SK-N-SH (cell line): ENCODE results near the gene HIF1A. TPM values are rescaled to one million over a fixed set of nuclear protein-coding genes. Genes with fewer than 3 reads are reported as not detected.

Experiments
- CTCF ChIA-PET: fragments of 300-600, 350-600 bp; formaldehyde crosslinking; extraction: SDS; loops from one replicate; lab custom pipeline; 2021; lab: Yijun Ruan, JAX
- POLR2A ChIA-PET: fragments of 350-600 bp; sonication (Branson Sonifier 250); formaldehyde crosslinking; extraction: SDS; loops from one replicate; lab custom pipeline; 2020; ENCODE audit warnings: antibody characterized with exemption, inconsistent platforms; lab: Yijun Ruan, JAX
- DNase-seq: peaks from one replicate; pipeline ENCODE4 v3.0.0; 2012
- H2AFZ ChIP-seq: fragments of 200-600 bp; sonication (generic); 2 replicates; pipeline ENCODE4 v1.8.1; 2016; ENCODE audit warnings: antibody characterized with exemption, mild to moderate bottlenecking, low read depth
- H3F3A ChIP-seq: fragments of 200-600 bp; sonication (generic); replicated peaks from 2 replicates; pipeline ENCODE3; 2016; ENCODE audit warnings: antibody characterized with exemption, mild to moderate bottlenecking; ENCODE audit not compliant: insufficient read depth
- H3K27ac ChIP-seq, 2 experiments: fragments of 200-500 bp in 1 of 2; fragments of 200-600 bp in 1 of 2; sonication (Bioruptor generic) in 1 of 2; sonication (generic), shearing (Covaris generic) in 1 of 2; 2 replicates each; pipeline versions ENCODE4 v1.5.1 to v1.6.1; 2014 to 2016; ENCODE audit warnings: low read depth in 2 of 2, inconsistent platforms in 1 of 2, low read length in 1 of 2, mild to moderate bottlenecking in 1 of 2, mixed read lengths in 1 of 2
- H3K27me3 ChIP-seq: fragments of 200-600 bp; sonication (generic), shearing (Covaris generic); 2 replicates; pipeline ENCODE4 v1.6.1; 2016; ENCODE audit warnings: mixed run types; ENCODE audit not compliant: insufficient read depth
- H3K36me3 ChIP-seq, 2 experiments: fragments of 200-500 bp in 1 of 2; fragments of 200-600 bp in 1 of 2; sonication (Bioruptor generic) in 1 of 2; sonication (generic) in 1 of 2; replicated peaks in 1 of 2; 2 replicates each; pipeline versions ENCODE3 to v1.5.1; 2014 to 2016; ENCODE audit warnings: low read length in 1 of 2, mild to moderate bottlenecking in 1 of 2; ENCODE audit not compliant: insufficient read depth in 2 of 2, control insufficient read depth in 1 of 2
- H3K4me1 ChIP-seq, 2 experiments: fragments of 200-500 bp in 1 of 2; fragments of 200-600 bp in 1 of 2; sonication (Bioruptor generic) in 1 of 2; sonication (generic), shearing (Covaris generic) in 1 of 2; 2 replicates each; pipeline versions ENCODE4 v1.5.1 to v1.6.1; 2014 to 2016; ENCODE audit warnings: low read depth in 1 of 2, low read length in 1 of 2, mixed run types in 1 of 2; ENCODE audit not compliant: insufficient read depth in 2 of 2, control insufficient read depth in 1 of 2
- H3K4me2 ChIP-seq: fragments of 200-600 bp; sonication (generic), shearing (Covaris generic); 2 replicates; pipeline ENCODE4 v1.6.1; 2017; ENCODE audit warnings: mixed run types
- H3K4me3 ChIP-seq, 2 experiments: fragments of 200-500 bp in 1 of 2; fragments of 200-600 bp in 1 of 2; sonication (Bioruptor generic) in 1 of 2; sonication (generic), shearing (Covaris generic) in 1 of 2; 2 replicates each; pipeline versions ENCODE4 v1.5.1 to v1.8.1; 2014 to 2016; ENCODE audit warnings: low read depth in 2 of 2, inconsistent platforms in 1 of 2, low read length in 1 of 2, mild to moderate bottlenecking in 1 of 2, mixed read lengths in 1 of 2, moderate library complexity in 1 of 2
- H3K79me2 ChIP-seq: fragments of 200-600 bp; sonication (generic); 2 replicates; pipeline ENCODE4 v1.8.1; 2017; ENCODE audit warnings: mild to moderate bottlenecking; ENCODE audit not compliant: insufficient read depth
- H3K9ac ChIP-seq: fragments of 200-600 bp; sonication (generic); 2 replicates; pipeline ENCODE4 v1.6.1; 2017; ENCODE audit warnings: mixed run types
- H3K9me2 ChIP-seq: fragments of 200-600 bp; sonication (generic); 2 replicates; pipeline ENCODE4 v1.6.1; 2017; ENCODE audit warnings: mixed run types
- H3K9me3 ChIP-seq: fragments of 200-600 bp; sonication (generic); 2 replicates; pipeline ENCODE4 v1.6.1; 2017; ENCODE audit warnings: mixed run types, mild to moderate bottlenecking, moderate library complexity
- H4K20me1 ChIP-seq: fragments of 200-600 bp; sonication (generic); 2 replicates; pipeline ENCODE4 v1.6.1; 2017; ENCODE audit warnings: mild to moderate bottlenecking, mixed run types; ENCODE audit not compliant: insufficient read depth
- EP300 ChIP-seq, 2 experiments: IDR thresholded peaks; 2 replicates each; pipeline versions ENCODE4 v1.4.0 to v1.6.1; 2012; ENCODE audit warnings: borderline replicate concordance in 1 of 2, low read depth in 1 of 2, low read length in 1 of 2
- FOXJ3 ChIP-seq: sonication (generic); formaldehyde crosslinking; IDR thresholded peaks from 2 replicates; pipeline ENCODE4 v1.5.1; 2020; ENCODE audit warnings: mild to moderate bottlenecking, missing genetic modification reagents
- FOXM1 ChIP-seq: IDR thresholded peaks from 2 replicates; pipeline ENCODE4 v1.4.0; 2012; ENCODE audit warnings: low read depth, mild to moderate bottlenecking
- GABPA ChIP-seq: IDR thresholded peaks from 2 replicates; pipeline ENCODE4 v1.4.0; 2012; ENCODE audit warnings: low read depth, mild to moderate bottlenecking
- IRF3 ChIP-seq: fragments of 150-350 bp; IDR thresholded peaks from 2 replicates; pipeline ENCODE4 v1.6.1; 2016; ENCODE audit warnings: mild to moderate bottlenecking, low read depth, low read length
- MEF2A ChIP-seq: IDR thresholded peaks from 2 replicates; pipeline ENCODE4 v1.4.0; 2012; ENCODE audit warnings: low read depth, borderline replicate concordance
- MXI1 ChIP-seq: IDR thresholded peaks from 2 replicates; pipeline ENCODE4 v1.6.1; 2012; ENCODE audit warnings: mild to moderate bottlenecking, low read depth, low read length, improper control_type of control experiment
- NRF1 ChIP-seq: IDR thresholded peaks from 2 replicates; pipeline ENCODE4 v1.6.1; 2012; ENCODE audit warnings: low read depth, mild to moderate bottlenecking, low read length
- POLR2AphosphoS5 ChIP-seq: IDR thresholded peaks from 2 replicates; pipeline ENCODE4 v1.6.1; 2012; ENCODE audit warnings: low read depth, low read length
- RFX5 ChIP-seq: IDR thresholded peaks from 2 replicates; pipeline ENCODE4 v1.6.1; 2012; ENCODE audit warnings: mild to moderate bottlenecking, improper control_type of control experiment, low read length
- RXRA ChIP-seq: IDR thresholded peaks from 2 replicates; pipeline ENCODE4 v1.4.0; 2012; ENCODE audit warnings: low read depth, mild to moderate bottlenecking, borderline replicate concordance
- SIN3A ChIP-seq: IDR thresholded peaks from 2 replicates; pipeline ENCODE4 v1.6.1; 2012; ENCODE audit warnings: low read depth, mild to moderate bottlenecking, low read length, moderate library complexity, borderline replicate concordance
- TEAD4 ChIP-seq: IDR thresholded peaks from 2 replicates; pipeline ENCODE4 v1.4.0; 2012; ENCODE audit warnings: mild to moderate bottlenecking, borderline replicate concordance; ENCODE audit not compliant: insufficient read depth
- USF1 ChIP-seq: IDR thresholded peaks from 2 replicates; pipeline ENCODE4 v1.4.0; 2012; ENCODE audit warnings: low read depth, borderline replicate concordance
- YY1 ChIP-seq: IDR thresholded peaks from 2 replicates; pipeline ENCODE4 v1.4.0; 2012; ENCODE audit warnings: low read depth, mild to moderate bottlenecking
- ZBTB33 ChIP-seq: IDR thresholded peaks from 2 replicates; pipeline ENCODE4 v1.4.0; 2012; ENCODE audit warnings: low read depth, borderline replicate concordance
- WGBS: methylation state at CpG from one replicate; pipeline ENCODE4 v1.1.6; 2017; ENCODE audit warnings: low lambda C conversion rate; 5-methylcytosine and 5-hydroxymethylcytosine counted together
- polyA plus RNA-seq, 3 experiments: library from polyadenylated mRNA; depleted of rRNA; stranded (reverse); fragments of >200 nt; gene quantifications; 2 replicates each; pipeline ENCODE4 v1.2.3, GENCODE V29; 2012

The HIF1A gene
- polyA plus RNA-seq, 1 of the 3 experiments (the other 2 are of a cell fraction): 20.8 TPM

GRCh38 chr14:61648377-61648776 is 46.9 kb upstream of the HIF1A start:
- no peak overlapping the region for H3K9ac ChIP-seq
- H3K27me3 ChIP-seq: no peaks in the 10 kb centered on the region
- H3K79me2 ChIP-seq: no peaks in the 10 kb centered on the region
- H3K4me1 ChIP-seq: peaks cover 10 to 19% of the 10 kb centered on the region in 2 experiments; a peak in 2 of 4 replicates
- H2AFZ ChIP-seq: no peak overlapping the region
- H3K36me3 ChIP-seq: no peaks in the 10 kb centered on the region
- no peak overlapping the region for H3K4me2 ChIP-seq
- H3K27ac ChIP-seq: no peak overlapping the region
- no peaks in the 10 kb centered on the region for H3K9me3 ChIP-seq
- no peak overlapping the region for H3K4me3 ChIP-seq
- no peak for TF ChIP-seq ZBTB33
- no peak for TF ChIP-seq EP300 (IDR thresholded peaks at IDR 0.05; ENCODE audit: borderline replicate concordance in 1 of 2, low read depth in 1 of 2, low read length in 1 of 2)
- no peak for TF ChIP-seq TEAD4
- TF ChIP-seq NRF1: no peak
- TF ChIP-seq RFX5: no peak
- no peak for TF ChIP-seq GABPA
- no peak for TF ChIP-seq MEF2A
- TF ChIP-seq FOXJ3: no peak
- no peak for TF ChIP-seq YY1
- no peak for TF ChIP-seq MXI1
- no peak for DNase-seq
- no peaks in the 10 kb centered on the region for H4K20me1 ChIP-seq
- ChIA-PET POLR2A (no interaction called here), CTCF (interaction anchor here (0.8 to 1.0 kb wide), 2 partner anchors 11 to 27 kb away, joined by 3 read pairs; no protein-coding TSS in a partner anchor)
- no peaks in the 10 kb centered on the region for H3K9me2 ChIP-seq
- H3F3A ChIP-seq: peaks cover 5% of the 10 kb centered on the region

GRCh38 chr14:61649283-61649682 is 46.0 kb upstream of the HIF1A start:
- peaks cover 14 to 21% of the 10 kb centered on the region in 2 experiments; a peak in 2 of 4 replicates for H3K4me1 ChIP-seq
- no peak overlapping the region for H3K4me3 ChIP-seq
- TF ChIP-seq NRF1: no peak
- TF ChIP-seq, all 33 proteins: peak for 0
- H3K9me2 ChIP-seq: no peaks in the 10 kb centered on the region
- no peaks in the 10 kb centered on the region for H4K20me1 ChIP-seq
- ChIA-PET CTCF (interaction anchor here (0.8 to 1.0 kb wide), 2 partner anchors 10 to 26 kb away, joined by 3 read pairs; no protein-coding TSS in a partner anchor), POLR2A (no interaction called here)
- H3K36me3 ChIP-seq: no peaks in the 10 kb centered on the region
- H3K27ac ChIP-seq: no peak overlapping the region
- no peak overlapping the region for H2AFZ ChIP-seq
- 86% methylated on average over 4 of the region's 4 CpGs for WGBS
- H3K79me2 ChIP-seq: no peaks in the 10 kb centered on the region
- H3K27me3 ChIP-seq: no peaks in the 10 kb centered on the region
- DNase-seq: no peak
- peaks cover 6% of the 10 kb centered on the region for H3F3A ChIP-seq
- H3K4me2 ChIP-seq: no peak overlapping the region
- H3K9ac ChIP-seq: no peak overlapping the region
- H3K9me3 ChIP-seq: no peaks in the 10 kb centered on the region

- Histone ChIP-seq H3K4me3 (no peak overlapping the region), H3F3A (peaks cover 6% of the 10 kb centered on the region), H3K27me3 (no peaks in the 10 kb centered on the region), H3K4me1 (peaks cover 7 to 8% of the 10 kb centered on the region in 2 experiments; a peak in 1 of 4 replicates), H3K9ac (no peak overlapping the region), H3K27ac (no peak overlapping the region), H2AFZ (no peak overlapping the region), H3K79me2 (no peaks in the 10 kb centered on the region), H3K4me2 (no peak overlapping the region), H3K9me3 (no peaks in the 10 kb centered on the region), H3K9me2 (no peaks in the 10 kb centered on the region), H4K20me1 (no peaks in the 10 kb centered on the region), H3K36me3 (no peaks in the 10 kb centered on the region)
- ChIA-PET CTCF (no interaction called here), POLR2A (no interaction called here)
- 83% methylated on average over 4 of the region's 4 CpGs for WGBS
- DNase-seq: no peak
- TF ChIP-seq ZBTB33 (no peak), IRF3 (no peak), USF1 (no peak), FOXM1 (no peak), TEAD4 (no peak), YY1 (no peak), SIN3A (no peak), GABPA (no peak), POLR2AphosphoS5 (no peak), RFX5 (no peak), FOXJ3 (no peak), RXRA (no peak)
These were observed 44.0 kb upstream of the HIF1A start for GRCh38 chr14:61651355-61651754.
